Measurements from ENCODE around the gene STXBP6.

GRCh38 chr14:25092258-25092740 lies 42.4 kb upstream of the STXBP6 start:
- TF ChIP-seq POLR2AphosphoS5 (IDR thresholded peaks at IDR 0.05; ENCODE audit: low read depth, low read length) (no peak), ZNF274 (IDR thresholded peaks at IDR 0.05; ENCODE audit: low read depth, low read length) (no peak), REST (IDR thresholded peaks at IDR 0.05; ENCODE audit: low read depth) (no peak), CTCF (IDR thresholded peaks at IDR 0.05 in 2 of 3, conservative IDR thresholded peaks at IDR 0.05 in 1 of 3; ENCODE audit: borderline replicate concordance in 1 of 3, insufficient read depth in 1 of 3, low read depth in 2 of 3, low read length in 2 of 3) (no peak)

All from HCT116 (cell line).